Right renal pelvis (tissue), 4 donors: ENCODE data around the gene TRAFD1. TPM values are rescaled to one million over a fixed set of nuclear protein-coding genes. Genes with fewer than 3 reads are reported as not detected.
"Not testable (repeated sequence)": the region's sequence is repeated elsewhere in the genome, so short reads cannot be mapped to it uniquely, and the experiment has no call there.

Source experiments
- DNase-seq, 4 donors: peaks; one replicate each; pipeline ENCODE4 v3.0.0-alpha.2; 2013; ENCODE audit warnings: low read depth in 4 of 4, low spot score in 3 of 4, missing footprints in 1 of 4
- polyA plus RNA-seq, 4 donors: library from polyadenylated mRNA; unstranded; fragments of 120-200 nt; gene quantifications; one replicate each; pipeline ENCODE4 v1.2.1, GENCODE V29; 2013; ENCODE audit not compliant: insufficient read length in 4 of 4

Gene TRAFD1, protein sequence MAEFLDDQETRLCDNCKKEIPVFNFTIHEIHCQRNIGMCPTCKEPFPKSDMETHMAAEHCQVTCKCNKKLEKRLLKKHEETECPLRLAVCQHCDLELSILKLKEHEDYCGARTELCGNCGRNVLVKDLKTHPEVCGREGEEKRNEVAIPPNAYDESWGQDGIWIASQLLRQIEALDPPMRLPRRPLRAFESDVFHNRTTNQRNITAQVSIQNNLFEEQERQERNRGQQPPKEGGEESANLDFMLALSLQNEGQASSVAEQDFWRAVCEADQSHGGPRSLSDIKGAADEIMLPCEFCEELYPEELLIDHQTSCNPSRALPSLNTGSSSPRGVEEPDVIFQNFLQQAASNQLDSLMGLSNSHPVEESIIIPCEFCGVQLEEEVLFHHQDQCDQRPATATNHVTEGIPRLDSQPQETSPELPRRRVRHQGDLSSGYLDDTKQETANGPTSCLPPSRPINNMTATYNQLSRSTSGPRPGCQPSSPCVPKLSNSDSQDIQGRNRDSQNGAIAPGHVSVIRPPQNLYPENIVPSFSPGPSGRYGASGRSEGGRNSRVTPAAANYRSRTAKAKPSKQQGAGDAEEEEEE
- 10 to 100 TPM; 38.2 to 46.7 (median 41.2) TPM for polyA plus RNA-seq

GRCh38 chr12:112125250-112125999 is at the start of gene TRAFD1:
TSS of gene TRAFD1 (plus strand) at chr12:112125560. CDS start at chr12:112130523, 4,963 bp downstream.
- DNase-seq = peak; percentile 91 to 94 (median 92)

GRCh38 chr12:112087055-112087850 is 38.1 kb upstream of the TRAFD1 start:
- DNase-seq = no peak

DNA sequence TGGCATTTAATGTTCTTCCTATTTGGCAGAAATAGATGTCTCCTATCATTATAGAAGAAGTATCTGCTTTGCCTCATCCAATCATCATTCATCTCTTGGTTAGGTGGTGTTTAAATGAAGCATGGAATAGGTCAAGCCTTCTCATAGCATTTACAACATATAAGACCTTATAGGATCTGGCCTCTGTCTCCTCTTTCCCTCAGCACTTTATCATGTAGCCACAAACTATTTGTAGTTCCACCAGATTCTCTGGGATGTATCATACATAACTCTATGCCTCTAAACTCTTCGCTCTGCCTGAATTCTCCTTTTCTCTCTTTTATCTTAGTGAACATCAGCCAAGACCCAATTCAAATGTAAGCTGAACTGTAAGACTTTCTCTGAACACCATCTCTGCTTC is 37.5 kb upstream of the TRAFD1 start:
- no peak for DNase-seq

DNA sequence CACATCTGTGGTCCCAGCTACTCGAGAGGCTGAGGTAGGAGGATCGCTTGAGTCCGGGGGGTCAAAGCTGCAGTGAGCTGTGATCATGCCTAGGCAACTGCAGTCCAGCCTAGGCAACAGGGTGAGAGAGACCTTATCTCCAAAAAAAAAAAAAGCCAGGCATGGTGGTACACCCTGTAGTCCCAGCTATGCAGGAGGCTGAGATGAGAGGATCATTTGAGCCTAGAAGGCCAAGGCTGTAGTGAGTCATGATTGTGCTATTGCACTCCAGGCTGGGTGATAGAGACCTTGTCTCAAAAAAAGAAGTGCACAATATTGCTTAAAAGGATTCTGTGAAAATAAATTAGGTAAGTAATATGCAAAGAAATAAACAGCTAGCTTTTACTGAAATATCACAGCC is 33.8 kb upstream of the TRAFD1 start:
- no peak for DNase-seq

- DNase-seq = no peak
Measured at GRCh38 chr12:112096070-112096469, 29.3 kb upstream of the TRAFD1 start.

DNA sequence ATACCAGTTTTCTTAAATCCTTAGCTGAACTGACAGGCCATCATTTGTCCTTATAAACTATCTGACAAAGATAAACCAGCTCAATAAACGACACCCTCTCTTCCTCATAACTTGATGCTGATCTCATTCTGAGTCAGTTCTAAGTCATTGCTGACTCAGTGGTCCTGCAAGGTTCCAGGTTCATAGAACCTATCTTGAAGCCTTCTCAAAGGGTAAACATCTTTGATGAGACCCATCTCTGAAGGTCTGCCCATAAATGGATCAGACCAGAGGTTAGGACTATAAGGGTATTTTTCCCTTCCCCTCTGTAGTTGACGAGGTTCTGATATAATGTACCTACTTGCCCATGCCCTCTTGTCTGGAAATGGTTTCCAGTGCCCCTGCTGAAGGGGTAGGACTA is 28.7 kb upstream of the TRAFD1 start:
- no peak for DNase-seq

DNA sequence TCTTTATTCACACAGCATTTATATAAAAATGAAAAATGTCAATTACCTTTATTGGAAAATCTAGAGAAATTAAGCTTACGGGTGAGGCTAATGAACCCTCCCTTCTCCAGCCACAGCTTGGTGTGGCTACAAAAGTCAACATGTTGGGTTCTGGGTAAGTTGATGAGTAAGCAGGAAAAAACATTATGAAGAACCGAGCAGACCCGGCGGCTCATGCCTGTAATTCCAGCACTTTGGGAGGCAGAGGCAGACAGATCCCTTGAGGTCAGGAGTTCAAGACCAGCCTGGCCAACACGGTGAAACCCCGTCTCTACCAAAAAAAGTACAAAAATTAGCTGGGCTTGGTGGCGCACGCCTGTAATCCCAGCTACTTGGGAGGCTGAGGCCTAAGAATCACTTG is 27.7 kb upstream of the TRAFD1 start:
- no peak for DNase-seq

GRCh38 chr12:112100500-112100899 is 24.9 kb upstream of the TRAFD1 start:
- DNase-seq = not testable (repeated sequence)

GRCh38 chr12:112102127-112102526 is 23.2 kb upstream of the TRAFD1 start:
- DNase-seq = no peak

DNA sequence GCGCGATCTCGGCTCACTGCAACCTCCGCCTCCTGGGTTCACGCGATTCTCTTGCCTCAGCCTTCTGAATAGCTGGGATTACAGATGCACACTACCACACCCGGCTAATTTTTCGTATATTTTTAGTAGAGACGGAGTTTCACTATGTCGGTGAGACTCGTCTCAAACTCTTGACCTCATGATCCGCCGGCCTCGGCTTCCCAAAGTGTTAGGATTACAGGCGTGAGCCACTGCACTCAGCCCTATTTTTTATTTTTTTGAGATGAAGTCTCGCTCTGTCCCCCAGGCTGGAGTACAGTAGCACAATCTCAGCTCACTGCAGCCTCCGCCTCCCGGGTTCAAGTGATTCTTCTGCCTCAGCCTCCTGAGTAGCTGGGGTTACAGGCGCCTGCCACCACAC is 22.6 kb upstream of the TRAFD1 start:
- DNase-seq = not testable (repeated sequence)

DNA sequence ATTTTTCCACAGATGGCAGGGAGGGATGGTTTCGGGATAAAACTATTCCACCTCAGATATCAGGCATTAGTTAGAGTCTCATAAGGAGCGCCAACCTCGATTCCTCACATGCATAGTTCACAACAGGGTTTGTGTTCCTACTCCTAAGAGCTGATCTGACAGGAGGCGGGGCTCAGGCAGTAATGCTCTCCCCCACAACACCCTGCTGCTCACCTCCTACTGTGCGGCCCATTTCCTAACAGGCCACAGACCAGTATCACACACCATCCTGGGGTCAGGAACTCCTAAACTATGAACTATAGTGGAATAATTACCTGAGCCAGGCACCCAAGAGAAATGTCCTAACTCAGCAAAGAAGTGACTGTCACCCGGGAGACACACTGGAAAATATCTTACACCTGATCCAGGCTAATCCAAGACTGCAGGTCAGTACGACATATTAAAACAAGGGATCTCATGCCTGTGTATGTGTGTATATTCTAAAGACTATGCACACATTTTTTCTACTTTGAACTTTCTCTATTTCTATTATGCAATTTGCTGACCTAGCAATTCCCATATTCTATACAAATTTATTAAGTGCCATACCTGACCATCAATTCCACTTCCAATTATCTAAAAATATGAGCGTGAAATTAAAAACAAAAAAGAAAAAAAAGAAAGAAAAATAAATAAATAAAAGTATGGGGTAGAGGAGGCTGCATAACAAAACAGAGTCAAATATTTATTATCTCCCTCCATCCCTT is 21.4 kb upstream of the TRAFD1 start:
- DNase-seq = no peak

- no peak for DNase-seq
Measured at GRCh38 chr12:112105891-112106290, 19.5 kb upstream of the TRAFD1 start.

- DNase-seq = no peak
Measured at GRCh38 chr12:112107306-112108201, 17.8 kb upstream of the TRAFD1 start.

GRCh38 chr12:112108202-112109079 is 16.9 kb upstream of the TRAFD1 start, which contains the start of gene NAA25:
TSS of gene NAA25 (minus strand) at chr12:112108783. CDS start at chr12:112108773, 10 bp downstream.
- peak; percentile 83 to 87 (median 86) for DNase-seq

DNA sequence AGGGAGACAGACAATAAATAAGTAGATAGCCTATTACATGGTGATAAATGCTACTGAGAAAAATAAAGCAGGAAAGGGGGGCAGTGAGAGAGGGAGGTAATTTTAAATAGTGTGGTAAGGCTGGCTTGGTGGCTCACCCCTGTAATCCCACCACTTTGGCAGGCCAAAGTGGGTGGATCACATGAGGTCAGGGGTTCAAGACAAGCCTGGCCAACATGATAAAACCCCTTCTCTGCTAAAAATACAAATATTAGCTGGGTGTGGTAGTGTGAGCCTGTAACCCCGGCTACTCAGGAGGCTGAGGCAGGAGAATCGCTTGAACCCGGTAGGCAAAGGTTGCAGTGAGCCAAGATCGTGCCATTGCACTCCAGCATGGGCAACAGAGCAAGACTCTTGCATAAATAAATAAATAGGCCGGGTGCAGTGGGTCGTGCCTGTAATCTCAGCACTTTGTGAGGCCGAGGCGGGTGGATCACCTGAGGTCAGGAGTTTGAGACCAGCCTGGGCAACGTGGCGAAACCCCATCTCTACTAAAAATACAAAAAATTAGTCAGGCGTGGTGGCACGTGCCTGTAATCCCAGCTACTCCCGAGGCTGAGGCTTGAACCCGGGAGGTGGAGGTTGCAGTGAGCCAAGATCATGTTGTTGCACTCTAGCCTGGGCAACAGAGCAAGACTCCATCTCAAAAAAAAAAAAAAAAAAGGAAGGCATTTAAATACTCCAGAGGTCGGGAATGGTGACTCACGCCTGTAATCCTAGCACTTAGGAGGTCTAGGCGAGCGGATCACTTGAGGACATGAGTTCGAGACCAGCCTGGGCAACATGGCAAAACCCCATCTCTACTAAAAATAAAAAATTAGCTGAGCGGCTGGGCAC is 14.3 kb upstream of the TRAFD1 start:
- DNase-seq = not testable (repeated sequence)

DNA sequence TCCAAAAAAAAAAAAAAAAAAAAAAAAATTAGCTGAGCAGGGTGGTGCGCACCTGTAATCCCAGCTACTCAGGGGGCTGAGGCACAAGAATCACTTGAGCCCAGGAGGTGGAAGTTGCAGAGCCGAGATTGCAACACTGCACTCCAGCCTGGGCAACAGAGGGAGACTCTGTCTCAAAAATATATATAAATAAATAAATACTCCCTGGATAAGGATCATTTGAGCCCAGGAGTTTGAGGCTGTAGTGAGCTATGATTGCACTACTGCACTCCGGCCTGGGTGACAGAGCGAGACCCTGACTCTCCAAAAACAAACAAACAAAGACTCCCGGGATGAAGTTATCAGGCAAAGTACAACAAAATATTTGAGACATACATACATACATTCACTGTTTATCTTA is 13.4 kb upstream of the TRAFD1 start:
- no peak for DNase-seq
